HepG2 (cell line): Measurements from ENCODE around the gene NOP58. TPM values are rescaled to one million over a fixed set of nuclear protein-coding genes. Genes with fewer than 3 reads are reported as not detected.

Experiments
- ELF1 ChIP-seq: sonication (generic); formaldehyde crosslinking; IDR thresholded peaks from 2 replicates; pipeline ENCODE4 v1.4.0; 2020; ENCODE audit warnings: missing genetic modification reagents
- HNRNPLL ChIP-seq: fragments of 200-400 bp; formaldehyde crosslinking; IDR thresholded peaks from 2 replicates; pipeline ENCODE4 v1.6.1; 2017; ENCODE audit warnings: mild to moderate bottlenecking, low read depth, low read length; ENCODE audit not compliant: poor library complexity, severe bottlenecking
- HOMEZ ChIP-seq: IDR thresholded peaks from 2 replicates; pipeline ENCODE4 v1.6.1; 2016; ENCODE audit warnings: low read depth
- IKZF1 ChIP-seq: fragments of 450-650 bp; IDR thresholded peaks from 2 replicates; pipeline ENCODE4 v1.7.1; 2016
- KDM2A ChIP-seq: sonication (generic); formaldehyde crosslinking; IDR thresholded peaks from 2 replicates; pipeline ENCODE4 v1.4.0; 2020; ENCODE audit warnings: low read depth, missing genetic modification reagents, borderline replicate concordance
- LRRFIP1 ChIP-seq: sonication (generic); formaldehyde crosslinking; conservative IDR thresholded peaks from 2 replicates; pipeline ENCODE4 v1.4.0; 2020; ENCODE audit warnings: missing genetic modification reagents
- PHF21A ChIP-seq: sonication (generic); formaldehyde crosslinking; IDR thresholded peaks from 2 replicates; pipeline ENCODE4 v1.5.0; 2020; ENCODE audit warnings: mild to moderate bottlenecking, missing genetic modification reagents
- RBM22 ChIP-seq: fragments of 200-400 bp; formaldehyde crosslinking; optimal IDR thresholded peaks from 2 replicates; pipeline ENCODE3; 2017; ENCODE audit warnings: mild to moderate bottlenecking, low read length, moderate library complexity
- RERE ChIP-seq: IDR thresholded peaks from 2 replicates; pipeline ENCODE4 v1.6.1; 2016; ENCODE audit warnings: low read depth, missing genetic modification reagents, missing compliant biosample characterization
- ZKSCAN1 ChIP-seq: fragments of 150-350 bp; IDR thresholded peaks from 2 replicates; pipeline ENCODE4 v1.6.1; 2014; ENCODE audit warnings: low read length
- ZMYM3 ChIP-seq: sonication (generic); formaldehyde crosslinking; IDR thresholded peaks from 2 replicates; pipeline ENCODE4 v1.5.1; 2020; ENCODE audit warnings: mild to moderate bottlenecking, missing genetic modification reagents
- ZNF205 ChIP-seq: IDR thresholded peaks from 2 replicates; pipeline ENCODE4 v1.6.1; 2018; ENCODE audit warnings: missing biosample characterization, missing genetic modification reagents
- ZNF768 ChIP-seq: sonication (generic); formaldehyde crosslinking; IDR thresholded peaks from 2 replicates; pipeline ENCODE4 v1.4.0; 2020; ENCODE audit warnings: missing genetic modification reagents
- ZNF891 ChIP-seq: sonication (generic); formaldehyde crosslinking; IDR thresholded peaks from 2 replicates; pipeline ENCODE4 v1.5.0; 2020; ENCODE audit warnings: mild to moderate bottlenecking, missing genetic modification reagents
- ZSCAN31 ChIP-seq: sonication (generic); formaldehyde crosslinking; IDR thresholded peaks from 2 replicates; pipeline ENCODE4 v1.5.0; 2020; ENCODE audit warnings: low read depth, mild to moderate bottlenecking, missing genetic modification reagents
- ZXDC ChIP-seq: sonication (generic); formaldehyde crosslinking; IDR thresholded peaks from 2 replicates; pipeline ENCODE4 v1.5.0; 2020; ENCODE audit warnings: mild to moderate bottlenecking, missing genetic modification reagents
- polyA plus RNA-seq, 8 experiments: library from polyadenylated mRNA; depleted of rRNA in 3 of 8; stranded (reverse) in 7 of 8; unstranded in 1 of 8; fragments of >200 nt; fragmentation: Illumina TruSeq in 4 of 8; extraction: Trizol in 4 of 8; gene quantifications; 2 replicates each; pipeline versions ENCODE4 v1.2.1 to v1.2.3, GENCODE V29; 2011 to 2016; ENCODE audit warnings: low read depth in 4 of 8, missing spikeins in 1 of 8, mixed read lengths in 1 of 8; ENCODE audit not compliant: insufficient read depth in 1 of 8
- total RNA-seq, 5 experiments: library from RNA; depleted of rRNA; stranded (reverse); fragments of >200 nt; fragmentation: Illumina TruSeq; extraction: Trizol; gene quantifications; 2 replicates each; pipeline ENCODE4 v1.2.3, GENCODE V29; 2016; ENCODE audit warnings: low read depth in 1 of 5

Gene NOP58
- total and polyA plus RNA-seq, 2 of the 13 experiments (the other 11 are each of a cell fraction or from before 2014, with no cell fraction given): 74.9 to 203 TPM

- TF ChIP-seq ZSCAN31 (peak; percentile 76; the same call in 1 of the 2 replicates), ZNF891 (CRISPR knock-in tag) (peak; percentile 92), ZKSCAN1 (no peak), ZNF205 (CRISPR knock-in tag) (no peak), KDM2A (CRISPR knock-in tag) (peak; percentile 58; the same call in 1 of the 2 replicates), ELF1 (CRISPR knock-in tag) (peak; percentile 86), LRRFIP1 (CRISPR knock-in tag) (no peak), HNRNPLL (peak; percentile 47), ZMYM3 (peak; percentile 40; the same call in 1 of the 2 replicates), PHF21A (CRISPR knock-in tag) (no peak), HOMEZ (CRISPR knock-in tag) (peak; percentile 68; the same call in 1 of the 2 replicates), RBM22 (no peak), IKZF1 (no peak), ZXDC (CRISPR knock-in tag) (0 out of 2 replicates have a peak, but pooled peaks have one; percentile 61), RERE (CRISPR knock-in tag) (no peak), ZNF768 (0 out of 2 replicates have a peak, but pooled peaks have one; percentile 13)
Measured at GRCh38 chr2:202238234-202239197, 27.0 kb upstream of the NOP58 start, which contains the start of gene SUMO1 (continued).
